WTC11 (cell line): Measurements from ENCODE around the gene VPS41. TPM values are rescaled to one million over a fixed set of nuclear protein-coding genes. Genes with fewer than 3 reads are reported as not detected.

ENCODE experiments used
- ATAC-seq: fragments of 200-7000 bp; cut with Tn5 transposase; 2 replicates; pipeline ENCODE4 v1.10.0; 2021; ENCODE audit warnings: mild to moderate bottlenecking, moderate library complexity
- CTCF ChIA-PET: fragments of 300-600 bp; sonication (Branson Sonifier 250); formaldehyde crosslinking; loops from one replicate; lab custom pipeline; 2021; ENCODE audit warnings: antibody characterized with exemption; lab: Charles Lee
- POLR2A ChIA-PET: fragments of 350-600 bp; sonication (Branson Sonifier 250); formaldehyde crosslinking; loops from one replicate; lab custom pipeline; 2021; ENCODE audit warnings: antibody characterized with exemption; lab: Charles Lee
- DNase-seq: peaks from one replicate; pipeline ENCODE4 v3.0.0; 2021; ENCODE audit warnings: low spot score
- H3K27ac Mint-ChIP-seq: 2 replicates; pipeline ENCODE4 v1.8.0; 2021; ENCODE audit warnings: mixed read lengths
- H3K27me3 Mint-ChIP-seq: 2 replicates; pipeline ENCODE4 v1.8.0; 2021; ENCODE audit warnings: low read depth, mild to moderate bottlenecking, moderate library complexity, mixed read lengths
- H3K36me3 Mint-ChIP-seq: 2 replicates; pipeline ENCODE4 v1.8.0; 2021; ENCODE audit warnings: mixed read lengths
- H3K4me1 Mint-ChIP-seq: 2 replicates; pipeline ENCODE4 v1.8.0; 2022; ENCODE audit warnings: mixed read lengths
- H3K4me3 Mint-ChIP-seq: 2 replicates; pipeline ENCODE4 v1.8.0; 2021; ENCODE audit warnings: mild to moderate bottlenecking, moderate library complexity, mixed read lengths
- H3K9me3 Mint-ChIP-seq: 2 replicates; pipeline ENCODE4 v1.8.0; 2021; ENCODE audit warnings: mixed read lengths
- ELF4 ChIP-seq: sonication (generic); formaldehyde crosslinking; IDR thresholded peaks from 2 replicates; pipeline ENCODE4 v1.8.1; 2022; ENCODE audit warnings: low read depth, mild to moderate bottlenecking, moderate library complexity, missing genetic modification reagents
- ETV6 ChIP-seq: sonication (generic); formaldehyde crosslinking; IDR thresholded peaks from 2 replicates; pipeline ENCODE4 v1.8.1; 2022; ENCODE audit warnings: mild to moderate bottlenecking, missing genetic modification reagents
- GABPB1 ChIP-seq: sonication (generic); formaldehyde crosslinking; IDR thresholded peaks from 2 replicates; pipeline ENCODE4 v1.8.1; 2023; ENCODE audit warnings: mild to moderate bottlenecking, missing genetic modification reagents
- GRHL2 ChIP-seq: fragments of 250-450 bp; sonication (Bioruptor Pico); IDR thresholded peaks from 2 replicates; pipeline ENCODE4 v1.8.0; 2022; ENCODE audit warnings: mild to moderate bottlenecking, moderate library complexity; ENCODE audit not compliant: insufficient replicate concordance, severe bottlenecking
- HMGA2 ChIP-seq: fragments of 250-450 bp; sonication (Bioruptor Pico); IDR thresholded peaks from 2 replicates; pipeline ENCODE4 v1.4.0; 2021; ENCODE audit warnings: mild to moderate bottlenecking, moderate library complexity
- NFE2L1 ChIP-seq: sonication (generic); formaldehyde crosslinking; IDR thresholded peaks from 2 replicates; pipeline ENCODE4 v1.8.1; 2023; ENCODE audit warnings: missing genetic modification reagents
- ZNF121 ChIP-seq: sonication (generic); formaldehyde crosslinking; IDR thresholded peaks from 2 replicates; pipeline ENCODE4 v1.8.0; 2023; ENCODE audit warnings: missing genetic modification reagents
- ZNF671 ChIP-seq: fragments of 250-450 bp; sonication (Bioruptor Pico); IDR thresholded peaks from 2 replicates; pipeline ENCODE4 v1.8.0; 2021; ENCODE audit warnings: mild to moderate bottlenecking
- total RNA-seq: library from RNA; stranded (reverse); gene quantifications from 3 replicates; pipeline ENCODE4 v1.2.3, GENCODE V29; 2021
- TF ChIP-seq, protein P1 (sequence below): sonication (generic); formaldehyde crosslinking; IDR thresholded peaks from 2 replicates; pipeline ENCODE4 v1.8.0; 2022; ENCODE audit warnings: mild to moderate bottlenecking, missing genetic modification reagents
- TF ChIP-seq, protein P2 (sequence below): fragments of 250-450 bp; sonication (Bioruptor Pico); IDR thresholded peaks from 2 replicates; pipeline ENCODE4 v1.8.0; 2021; ENCODE audit warnings: mild to moderate bottlenecking

Gene VPS41
- total RNA-seq, 1 experiment from 2014 or later = 50.3 TPM

DNA sequence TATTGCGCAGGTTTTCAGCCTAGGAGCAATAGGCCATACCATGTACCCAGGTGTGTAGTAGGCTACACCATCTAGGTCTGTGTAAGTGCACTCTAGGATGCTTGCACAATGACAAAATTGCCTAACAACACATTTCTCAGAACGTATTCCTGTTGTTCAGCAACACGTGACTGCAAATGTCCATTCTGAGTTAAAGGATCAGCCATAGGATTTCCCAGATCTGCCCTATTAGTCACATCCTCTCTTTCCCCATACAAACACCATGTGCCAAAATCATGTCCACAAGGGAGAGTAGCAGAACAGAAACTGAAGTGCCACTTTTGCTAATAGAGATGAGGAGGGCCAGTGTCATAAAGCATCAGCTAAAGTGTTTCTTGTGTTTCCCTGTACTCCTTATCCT lies 235.2 kb downstream of the VPS41 start:
- POLR2A ChIA-PET = no interaction called here
- CTCF ChIA-PET = no interaction called here
- Mint-ChIP-seq H3K9me3 (no peaks in the 10 kb centered on the region), H3K4me3 (no peak overlapping the region), H3K4me1 (peaks cover 4% of the 10 kb centered on the region), H3K27me3 (no peaks in the 10 kb centered on the region), H3K27ac (no peak overlapping the region), H3K36me3 (no peaks in the 10 kb centered on the region)
- TF ChIP-seq NFE2L1 = no peak
- TF ChIP-seq, protein P1, sequence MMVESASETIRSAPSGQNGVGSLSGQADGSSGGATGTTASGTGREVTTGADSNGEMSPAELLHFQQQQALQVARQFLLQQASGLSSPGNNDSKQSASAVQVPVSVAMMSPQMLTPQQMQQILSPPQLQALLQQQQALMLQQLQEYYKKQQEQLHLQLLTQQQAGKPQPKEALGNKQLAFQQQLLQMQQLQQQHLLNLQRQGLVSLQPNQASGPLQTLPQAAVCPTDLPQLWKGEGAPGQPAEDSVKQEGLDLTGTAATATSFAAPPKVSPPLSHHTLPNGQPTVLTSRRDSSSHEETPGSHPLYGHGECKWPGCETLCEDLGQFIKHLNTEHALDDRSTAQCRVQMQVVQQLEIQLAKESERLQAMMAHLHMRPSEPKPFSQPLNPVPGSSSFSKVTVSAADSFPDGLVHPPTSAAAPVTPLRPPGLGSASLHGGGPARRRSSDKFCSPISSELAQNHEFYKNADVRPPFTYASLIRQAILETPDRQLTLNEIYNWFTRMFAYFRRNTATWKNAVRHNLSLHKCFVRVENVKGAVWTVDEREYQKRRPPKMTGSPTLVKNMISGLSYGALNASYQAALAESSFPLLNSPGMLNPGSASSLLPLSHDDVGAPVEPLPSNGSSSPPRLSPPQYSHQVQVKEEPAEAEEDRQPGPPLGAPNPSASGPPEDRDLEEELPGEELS (CRISPR knock-in tag) = no peak
- TF ChIP-seq HMGA2 (CRISPR knock-in tag) = no peak
- no peak for TF ChIP-seq GRHL2 (CRISPR knock-in tag)
- no peak for TF ChIP-seq GABPB1
- TF ChIP-seq ETV6 (CRISPR knock-in tag) = no peak
- no peak for TF ChIP-seq ZNF121 (CRISPR knock-in tag)
- no peak for TF ChIP-seq ZNF671 (CRISPR knock-in tag)
- TF ChIP-seq ELF4 (CRISPR knock-in tag) = no peak
- TF ChIP-seq, protein P2, sequence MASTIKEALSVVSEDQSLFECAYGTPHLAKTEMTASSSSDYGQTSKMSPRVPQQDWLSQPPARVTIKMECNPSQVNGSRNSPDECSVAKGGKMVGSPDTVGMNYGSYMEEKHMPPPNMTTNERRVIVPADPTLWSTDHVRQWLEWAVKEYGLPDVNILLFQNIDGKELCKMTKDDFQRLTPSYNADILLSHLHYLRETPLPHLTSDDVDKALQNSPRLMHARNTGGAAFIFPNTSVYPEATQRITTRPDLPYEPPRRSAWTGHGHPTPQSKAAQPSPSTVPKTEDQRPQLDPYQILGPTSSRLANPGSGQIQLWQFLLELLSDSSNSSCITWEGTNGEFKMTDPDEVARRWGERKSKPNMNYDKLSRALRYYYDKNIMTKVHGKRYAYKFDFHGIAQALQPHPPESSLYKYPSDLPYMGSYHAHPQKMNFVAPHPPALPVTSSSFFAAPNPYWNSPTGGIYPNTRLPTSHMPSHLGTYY (CRISPR knock-in tag) = no peak
- DNase-seq (no peak), ATAC-seq (no peak)

Other genes starting within 250 kb of the VPS41 start
- gene POU6F2, start 68.7 kb upstream of the VPS41 start, total RNA-seq = 2.9 to 3.3 TPM (median 2.9 TPM) in 3 replicates